Ascending aorta (tissue), 2 donors: ENCODE results near the gene CABP4. TPM values are rescaled to one million over a fixed set of nuclear protein-coding genes. Genes with fewer than 3 reads are reported as not detected.
A peak's percentile ranks its signal among the peaks of the same experiment; 100 is the strongest.
"Not testable (repeated sequence)": the region's sequence is repeated elsewhere in the genome, so short reads cannot be mapped to it uniquely, and the experiment has no call there.

Experiments
- DNase-seq, 2 donors: peaks; one replicate each; pipeline ENCODE4 v3.0.0-alpha.2; 2019; ENCODE audit warnings: low spot score in 2 of 2
- H3K27ac ChIP-seq, 2 donors: fragments of 200-600 bp; sonication (generic); one replicate each; pipeline ENCODE4 v1.5.1; 2016 to 2017; ENCODE audit warnings: mild to moderate bottlenecking in 1 of 2
- H3K27me3 ChIP-seq: fragments of 200-600 bp; sonication (generic); one replicate; pipeline ENCODE4 v1.5.1; 2017
- H3K36me3 ChIP-seq, 2 donors: fragments of 200-600 bp; sonication (generic); one replicate each; pipeline ENCODE4 v1.5.1; 2016
- H3K4me1 ChIP-seq, 2 donors: fragments of 200-600 bp; sonication (generic); one replicate each; pipeline ENCODE4 v1.5.1; 2016 to 2017; ENCODE audit warnings: mild to moderate bottlenecking in 1 of 2
- H3K4me3 ChIP-seq, 2 donors: fragments of 200-600 bp; sonication (generic); one replicate each; pipeline ENCODE4 v1.5.1; 2016 to 2017; ENCODE audit warnings: mild to moderate bottlenecking in 1 of 2
- H3K9me3 ChIP-seq, 2 donors: fragments of 200-600 bp; sonication (generic); one replicate each; pipeline ENCODE4 v1.5.1; 2016
- CTCF ChIP-seq, 3 experiments: fragments of 200-600 bp in 2 of 3; fragments of 450-650 bp in 1 of 3; sonication (generic) in 2 of 3; IDR thresholded peaks; one replicate each; pipeline ENCODE4 v1.5.1; 2016 to 2019; ENCODE audit warnings: antibody characterized with exemption in 3 of 3, mild to moderate bottlenecking in 1 of 3, moderate library complexity in 1 of 3
- intact Hi-C: fragments of 100-400 bp; cut with DNase I; formaldehyde crosslinking; loops from one replicate; pipeline ENCODE4 v1.15.1; 2023
- total RNA-seq: library from RNA; depleted of rRNA; stranded (reverse); fragments of >200 nt; gene quantifications from one replicate; pipeline ENCODE4 v1.1.0, GENCODE V29; 2016

The CABP4 gene
- total RNA-seq, 1 donor from 2014 or later, result not detected

- H3K27me3 ChIP-seq, result no peaks in the 10 kb centered on the region
- no peak for DNase-seq
- intact Hi-C loops, result loop anchor here (1.0 kb wide), 5 partner anchors 13 to 68 kb away; partner anchors contain the start of genes CORO1B, PITPNM1, PPP1CA and RPS6KB2
- peaks cover 0 to 16% of the 10 kb centered on the region in 2 donors for H3K4me1 ChIP-seq
- H3K27ac ChIP-seq, result peak overlapping the region; percentile 71 to 89
- no peaks in the 10 kb centered on the region for H3K36me3 ChIP-seq
- TF ChIP-seq CTCF (IDR thresholded peaks at IDR 0.05), result no peak
- H3K9me3 ChIP-seq, result no peaks in the 10 kb centered on the region
- peak overlapping the region; percentile 61 to 69 for H3K4me3 ChIP-seq
These were observed 14.3 kb downstream of the CABP4 start for GRCh38 chr11:67469508-67469811.

DNA sequence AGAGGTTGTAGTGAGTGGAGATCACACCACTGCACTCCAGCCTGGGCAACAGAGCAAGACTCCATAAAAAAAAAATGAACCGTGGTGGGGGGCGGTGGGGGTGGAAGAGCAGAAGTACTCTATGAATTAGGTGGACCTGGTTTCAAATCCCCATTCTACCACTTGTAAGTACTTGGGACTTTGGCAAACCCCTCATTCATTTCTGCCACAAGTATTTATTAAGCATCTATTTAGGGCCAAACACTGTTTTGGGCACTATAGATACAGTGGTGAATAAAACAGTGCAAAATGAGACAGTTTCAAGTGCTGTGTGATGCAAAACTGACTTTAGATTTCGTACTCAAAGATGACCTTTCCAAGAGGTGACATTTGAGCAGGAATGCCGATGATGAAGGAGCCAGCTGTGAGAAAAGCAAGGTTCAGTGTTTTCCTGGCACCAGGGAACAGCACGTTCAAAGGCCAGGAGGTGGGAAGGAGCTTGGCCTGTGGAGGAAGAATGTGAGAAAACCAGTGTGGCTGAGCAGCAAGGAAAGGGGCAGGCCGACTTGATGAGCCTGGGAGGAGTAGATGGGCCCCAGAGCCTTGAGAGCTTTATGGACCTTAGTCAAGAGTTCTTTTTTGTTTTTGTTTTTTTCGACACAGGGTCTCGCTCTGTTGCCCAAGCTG is 15.3 kb downstream of the CABP4 start:
- Histone ChIP-seq H3K27ac (no peak overlapping the region), H3K4me3 (no peak overlapping the region), H3K4me1 (peaks cover 0 to 13% of the 10 kb centered on the region in 2 donors), H3K36me3 (no peaks in the 10 kb centered on the region), H3K9me3 (no peaks in the 10 kb centered on the region), H3K27me3 (no peaks in the 10 kb centered on the region)
- intact Hi-C loops, result no loop called here
- no peak for DNase-seq
- no peak for TF ChIP-seq CTCF (IDR thresholded peaks at IDR 0.05)

GRCh38 chr11:67472882-67473281 is 17.7 kb downstream of the CABP4 start:
- Histone ChIP-seq H3K4me1 (peaks cover 0 to 5% of the 10 kb centered on the region in 2 donors), H3K27me3 (no peaks in the 10 kb centered on the region), H3K36me3 (no peaks in the 10 kb centered on the region), H3K4me3 (no peak overlapping the region), H3K27ac (no peak overlapping the region), H3K9me3 (no peaks in the 10 kb centered on the region)
- no peak for DNase-seq
- TF ChIP-seq CTCF (IDR thresholded peaks at IDR 0.05), result no peak
- intact Hi-C loops, result no loop called here

DNA sequence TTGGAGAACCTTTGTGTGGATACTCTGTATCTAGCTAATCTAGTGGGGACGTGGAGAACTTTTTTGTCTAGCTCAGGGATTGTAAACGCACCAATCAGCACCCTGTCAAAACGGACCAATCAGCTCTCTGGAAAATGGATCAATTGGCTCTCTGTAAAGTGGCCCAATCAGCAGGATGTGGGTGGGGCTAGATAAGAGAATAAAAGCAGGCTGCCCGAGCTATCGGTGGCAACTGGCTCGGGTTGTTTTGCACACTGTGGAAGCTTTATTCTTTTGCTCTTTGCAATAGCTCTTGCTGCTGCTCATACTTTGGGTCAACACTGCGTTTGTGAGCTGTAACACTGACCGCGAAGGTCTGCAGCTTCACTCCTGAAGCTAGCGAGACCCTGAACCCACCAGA is 21.5 kb downstream of the CABP4 start:
- intact Hi-C loops, H3K4me1 ChIP-seq, H3K36me3 ChIP-seq, DNase-seq, H3K9me3 ChIP-seq, H3K27ac ChIP-seq, H3K27me3 ChIP-seq, H3K4me3 ChIP-seq: not testable (repeated sequence)

GRCh38 chr11:67477344-67478050 is 22.3 kb downstream of the CABP4 start:
- H3K27me3 ChIP-seq, H3K9me3 ChIP-seq, H3K27ac ChIP-seq, DNase-seq, H3K4me3 ChIP-seq, H3K36me3 ChIP-seq, H3K4me1 ChIP-seq, intact Hi-C loops: not testable (repeated sequence)

DNA sequence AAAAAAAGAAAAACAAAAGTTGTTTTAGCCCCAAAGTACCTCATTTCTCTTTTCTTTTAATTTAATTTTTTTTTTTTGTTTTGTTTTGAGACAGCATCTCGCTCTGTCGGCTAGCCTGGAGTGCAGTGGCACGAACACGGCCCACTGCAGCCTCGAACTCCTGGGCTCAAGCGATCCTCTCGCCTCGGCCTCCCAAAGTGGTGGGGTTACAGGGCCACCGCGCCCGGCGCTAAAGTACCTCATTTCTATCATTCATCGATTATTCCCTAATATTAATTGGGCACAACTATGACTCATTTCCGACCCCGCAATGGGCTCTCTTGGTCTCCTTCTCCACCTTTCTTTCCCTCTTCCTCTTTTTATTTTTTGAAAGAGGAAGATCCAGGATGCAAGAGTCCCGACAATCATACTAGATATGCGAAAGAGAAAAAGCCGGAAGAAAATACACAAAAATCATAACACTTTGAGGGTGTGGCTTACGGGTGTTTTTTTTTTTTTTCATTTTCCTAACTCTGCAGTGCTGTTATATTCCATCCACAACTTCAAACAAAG is 27.2 kb downstream of the CABP4 start:
- TF ChIP-seq CTCF (IDR thresholded peaks at IDR 0.05), result no peak
- Histone ChIP-seq H3K27ac (peak overlapping the region; percentile 84 to 87), H3K9me3 (no peaks in the 10 kb centered on the region), H3K4me1 (peaks cover 7 to 15% of the 10 kb centered on the region in 2 donors), H3K27me3 (no peaks in the 10 kb centered on the region), H3K36me3 (peaks cover 6 to 8% of the 10 kb centered on the region in 2 donors), H3K4me3 (peak overlapping the region; percentile 53 to 66)
- DNase-seq, result no peak
- intact Hi-C loops, result loop anchor here (1.0 to 5.0 kb wide), 3 partner anchors 13 to 80 kb away; partner anchors contain the start of genes PITPNM1, PPP1CA, TBC1D10C and TMEM134
